Activated CD4-positive, alpha-beta T cell treated with anti-CD3 and anti-CD28 coated beads for 36 hours (primary cell): Measurements from ENCODE around the gene PTPRM. TPM values are rescaled to one million over a fixed set of nuclear protein-coding genes. Genes with fewer than 3 reads are reported as not detected.

ENCODE experiments used
- ATAC-seq: fragments of 200-7000 bp; cut with Tn5 transposase; one replicate; pipeline ENCODE4 v1.10.0; 2021; ENCODE audit warnings: mild to moderate bottlenecking, moderate library complexity
- CTCF ChIA-PET: fragments of 350-600 bp; sonication (Branson Sonifier 250); formaldehyde crosslinking; loops from one replicate; lab custom pipeline; 2021; ENCODE audit warnings: antibody characterized with exemption; lab: Charles Lee
- POLR2A ChIA-PET: fragments of 350-600 bp; sonication (Branson Sonifier 250); formaldehyde crosslinking; loops from one replicate; lab custom pipeline; 2021; ENCODE audit warnings: antibody characterized with exemption, inconsistent platforms; lab: Charles Lee
- DNase-seq: peaks from one replicate; pipeline ENCODE4 v3.0.0-alpha.2; 2020
- H3K27ac Mint-ChIP-seq: one replicate; pipeline ENCODE4 v1.8.0; 2021; ENCODE audit warnings: mixed read lengths
- H3K27me3 Mint-ChIP-seq: one replicate; pipeline ENCODE4 v1.8.0; 2021; ENCODE audit warnings: mixed read lengths
- H3K36me3 Mint-ChIP-seq: one replicate; pipeline ENCODE4 v1.8.0; 2021; ENCODE audit warnings: low read depth, mixed read lengths
- H3K4me1 Mint-ChIP-seq: one replicate; pipeline ENCODE4 v1.8.0; 2021; ENCODE audit warnings: mixed read lengths
- H3K4me3 Mint-ChIP-seq: one replicate; pipeline ENCODE4 v1.8.0; 2021; ENCODE audit warnings: mild to moderate bottlenecking, moderate library complexity, mixed read lengths
- H3K9me3 Mint-ChIP-seq: one replicate; pipeline ENCODE4 v1.8.0; 2021; ENCODE audit warnings: low read depth, mixed read lengths
- intact Hi-C, 2 experiments: fragments of 100-400 bp; cut with DNase I in 1 of 2; cut with micrococcal nuclease in 1 of 2; formaldehyde crosslinking; loops; one replicate each; pipeline versions ENCODE4 v1.14.2 to v1.15.1; 2022 to 2024; cut with DNase I, micrococcal nuclease
- total RNA-seq, 2 experiments: library from RNA; stranded (reverse); gene quantifications; one replicate each; pipeline ENCODE4 v1.2.3, GENCODE V29; 2021

PTPRM gene
- total RNA-seq, 2 experiments from 2014 or later: 6.5 to 14.0 TPM

GRCh38 chr18:7678389-7678788 is 111.3 kb downstream of the PTPRM start:
- intact Hi-C loops: no loop called here
- ATAC-seq (no peak), DNase-seq (no peak)
- ChIA-PET POLR2A (no interaction called here), CTCF (no interaction called here)
- no peaks in the 10 kb centered on the region for H3K4me1 Mint-ChIP-seq
- H3K4me3 Mint-ChIP-seq: no peak overlapping the region
- H3K27ac Mint-ChIP-seq: no peak overlapping the region
- no peaks in the 10 kb centered on the region for H3K9me3 Mint-ChIP-seq
- H3K36me3 Mint-ChIP-seq: no peaks in the 10 kb centered on the region
- no peaks in the 10 kb centered on the region for H3K27me3 Mint-ChIP-seq

- no peak overlapping the region for H3K4me3 Mint-ChIP-seq
- H3K27me3 Mint-ChIP-seq: no peaks in the 10 kb centered on the region
- no peaks in the 10 kb centered on the region for H3K36me3 Mint-ChIP-seq
- intact Hi-C loops: no loop called here
- H3K27ac Mint-ChIP-seq: no peak overlapping the region
- H3K9me3 Mint-ChIP-seq: no peaks in the 10 kb centered on the region
- CTCF ChIA-PET: no interaction called here
- no peaks in the 10 kb centered on the region for H3K4me1 Mint-ChIP-seq
- DNase-seq (no peak), ATAC-seq (no peak)
- POLR2A ChIA-PET: no interaction called here
Measured at GRCh38 chr18:7678801-7679200, 111.7 kb downstream of the PTPRM start.

GRCh38 chr18:7681298-7681697 is 114.2 kb downstream of the PTPRM start:
- Mint-ChIP-seq H3K4me3 (no peak overlapping the region), H3K36me3 (no peaks in the 10 kb centered on the region), H3K9me3 (no peaks in the 10 kb centered on the region), H3K27me3 (no peaks in the 10 kb centered on the region), H3K27ac (no peak overlapping the region), H3K4me1 (no peaks in the 10 kb centered on the region)
- intact Hi-C loops: no loop called here
- CTCF ChIA-PET: interaction anchor here (0.7 kb wide), 1 partner anchor 1218 kb away, joined by 6 read pairs; no protein-coding TSS in a partner anchor
- DNase-seq (no peak), ATAC-seq (no peak)
- POLR2A ChIA-PET: no interaction called here

- Mint-ChIP-seq H3K27me3 (no peaks in the 10 kb centered on the region), H3K36me3 (no peaks in the 10 kb centered on the region), H3K27ac (no peak overlapping the region), H3K4me3 (no peak overlapping the region), H3K4me1 (no peaks in the 10 kb centered on the region), H3K9me3 (no peaks in the 10 kb centered on the region)
- intact Hi-C loops: no loop called here
- ChIA-PET CTCF (no interaction called here), POLR2A (no interaction called here)
- DNase-seq (no peak), ATAC-seq (no peak)
Measured at GRCh38 chr18:7682321-7682720, 115.2 kb downstream of the PTPRM start.

GRCh38 chr18:7683753-7684152 is 116.6 kb downstream of the PTPRM start:
- Mint-ChIP-seq H3K27ac (no peak overlapping the region), H3K4me1 (no peaks in the 10 kb centered on the region), H3K9me3 (no peaks in the 10 kb centered on the region), H3K4me3 (no peak overlapping the region), H3K27me3 (no peaks in the 10 kb centered on the region), H3K36me3 (no peaks in the 10 kb centered on the region)
- POLR2A ChIA-PET: no interaction called here
- ATAC-seq (no peak), DNase-seq (no peak)
- intact Hi-C loops: no loop called here
- CTCF ChIA-PET: no interaction called here

GRCh38 chr18:7684357-7684756 is 117.2 kb downstream of the PTPRM start:
- H3K36me3 Mint-ChIP-seq: no peaks in the 10 kb centered on the region
- CTCF ChIA-PET: no interaction called here
- ATAC-seq (no peak), DNase-seq (no peak)
- H3K4me1 Mint-ChIP-seq: no peaks in the 10 kb centered on the region
- no peak overlapping the region for H3K4me3 Mint-ChIP-seq
- no peaks in the 10 kb centered on the region for H3K27me3 Mint-ChIP-seq
- H3K9me3 Mint-ChIP-seq: no peaks in the 10 kb centered on the region
- intact Hi-C loops: no loop called here
- POLR2A ChIA-PET: no interaction called here
- H3K27ac Mint-ChIP-seq: no peak overlapping the region

- no peaks in the 10 kb centered on the region for H3K9me3 Mint-ChIP-seq
- no peaks in the 10 kb centered on the region for H3K36me3 Mint-ChIP-seq
- no peaks in the 10 kb centered on the region for H3K27me3 Mint-ChIP-seq
- CTCF ChIA-PET: no interaction called here
- H3K4me1 Mint-ChIP-seq: no peaks in the 10 kb centered on the region
- no peak overlapping the region for H3K4me3 Mint-ChIP-seq
- POLR2A ChIA-PET: no interaction called here
- no peak overlapping the region for H3K27ac Mint-ChIP-seq
- no peak for ATAC-seq
- no peak for DNase-seq
- intact Hi-C loops: no loop called here
Measured at GRCh38 chr18:7684966-7685365, 117.8 kb downstream of the PTPRM start.

- no peaks in the 10 kb centered on the region for H3K36me3 Mint-ChIP-seq
- no peak overlapping the region for H3K27ac Mint-ChIP-seq
- no peak for DNase-seq
- no peak for ATAC-seq
- H3K4me1 Mint-ChIP-seq: no peaks in the 10 kb centered on the region
- no peaks in the 10 kb centered on the region for H3K27me3 Mint-ChIP-seq
- no peak overlapping the region for H3K4me3 Mint-ChIP-seq
- no peaks in the 10 kb centered on the region for H3K9me3 Mint-ChIP-seq
- ChIA-PET POLR2A (no interaction called here), CTCF (no interaction called here)
- intact Hi-C loops: no loop called here
Measured at GRCh38 chr18:7686278-7686677, 119.2 kb downstream of the PTPRM start.

GRCh38 chr18:7688580-7688979 is 121.5 kb downstream of the PTPRM start:
- DNase-seq (no peak), ATAC-seq (no peak)
- H3K9me3 Mint-ChIP-seq: no peaks in the 10 kb centered on the region
- H3K4me3 Mint-ChIP-seq: no peak overlapping the region
- intact Hi-C loops: no loop called here
- H3K4me1 Mint-ChIP-seq: no peaks in the 10 kb centered on the region
- ChIA-PET CTCF (no interaction called here), POLR2A (no interaction called here)
- no peaks in the 10 kb centered on the region for H3K27me3 Mint-ChIP-seq
- no peak overlapping the region for H3K27ac Mint-ChIP-seq
- no peaks in the 10 kb centered on the region for H3K36me3 Mint-ChIP-seq

- CTCF ChIA-PET: interaction anchor here (1.3 kb wide), 1 partner anchor 22 kb away, joined by 3 read pairs; no protein-coding TSS in a partner anchor
- no peak overlapping the region for H3K4me3 Mint-ChIP-seq
- H3K27me3 Mint-ChIP-seq: no peaks in the 10 kb centered on the region
- POLR2A ChIA-PET: no interaction called here
- DNase-seq (no peak), ATAC-seq (no peak)
- intact Hi-C loops: no loop called here
- no peak overlapping the region for H3K27ac Mint-ChIP-seq
- H3K36me3 Mint-ChIP-seq: no peaks in the 10 kb centered on the region
- no peaks in the 10 kb centered on the region for H3K4me1 Mint-ChIP-seq
- H3K9me3 Mint-ChIP-seq: no peaks in the 10 kb centered on the region
Measured at GRCh38 chr18:7691206-7691605, 124.1 kb downstream of the PTPRM start.

GRCh38 chr18:7696780-7697179 is 129.7 kb downstream of the PTPRM start:
- Mint-ChIP-seq H3K4me3 (no peak overlapping the region), H3K27me3 (no peaks in the 10 kb centered on the region), H3K4me1 (no peaks in the 10 kb centered on the region), H3K27ac (no peak overlapping the region), H3K9me3 (no peaks in the 10 kb centered on the region), H3K36me3 (no peaks in the 10 kb centered on the region)
- ChIA-PET POLR2A (no interaction called here), CTCF (no interaction called here)
- ATAC-seq (no peak), DNase-seq (no peak)
- intact Hi-C loops: no loop called here

- ChIA-PET CTCF (no interaction called here), POLR2A (no interaction called here)
- Mint-ChIP-seq H3K27me3 (no peaks in the 10 kb centered on the region), H3K9me3 (no peaks in the 10 kb centered on the region), H3K27ac (no peak overlapping the region), H3K4me1 (no peaks in the 10 kb centered on the region), H3K36me3 (no peaks in the 10 kb centered on the region), H3K4me3 (no peak overlapping the region)
- intact Hi-C loops: no loop called here
- no peak for DNase-seq
- no peak for ATAC-seq
Measured at GRCh38 chr18:7697306-7697705, 130.2 kb downstream of the PTPRM start.

GRCh38 chr18:7711495-7711894 is 144.4 kb downstream of the PTPRM start:
- H3K36me3 Mint-ChIP-seq: no peaks in the 10 kb centered on the region
- ATAC-seq (no peak), DNase-seq (no peak)
- POLR2A ChIA-PET: no interaction called here
- no peaks in the 10 kb centered on the region for H3K4me1 Mint-ChIP-seq
- CTCF ChIA-PET: no interaction called here
- H3K27ac Mint-ChIP-seq: no peak overlapping the region
- peaks cover 13% of the 10 kb centered on the region for H3K9me3 Mint-ChIP-seq
- H3K4me3 Mint-ChIP-seq: no peak overlapping the region
- intact Hi-C loops: no loop called here
- no peaks in the 10 kb centered on the region for H3K27me3 Mint-ChIP-seq
